Lower leg skin (tissue), 3 donors: ENCODE data around the gene GMEB2.

ENCODE experiments used
- CTCF ChIP-seq, 3 donors: fragments of 450-650 bp; IDR thresholded peaks; one replicate each; pipeline ENCODE4 v1.5.1; 2016; ENCODE audit warnings: antibody characterized with exemption in 3 of 3, mild to moderate bottlenecking in 3 of 3, moderate library complexity in 2 of 3
- POLR2A ChIP-seq, 2 donors: fragments of 450-650 bp; IDR thresholded peaks; one replicate each; pipeline ENCODE4 v1.6.1; 2016 to 2017; ENCODE audit warnings: antibody characterized with exemption in 2 of 2, mild to moderate bottlenecking in 1 of 2, moderate library complexity in 1 of 2

DNA sequence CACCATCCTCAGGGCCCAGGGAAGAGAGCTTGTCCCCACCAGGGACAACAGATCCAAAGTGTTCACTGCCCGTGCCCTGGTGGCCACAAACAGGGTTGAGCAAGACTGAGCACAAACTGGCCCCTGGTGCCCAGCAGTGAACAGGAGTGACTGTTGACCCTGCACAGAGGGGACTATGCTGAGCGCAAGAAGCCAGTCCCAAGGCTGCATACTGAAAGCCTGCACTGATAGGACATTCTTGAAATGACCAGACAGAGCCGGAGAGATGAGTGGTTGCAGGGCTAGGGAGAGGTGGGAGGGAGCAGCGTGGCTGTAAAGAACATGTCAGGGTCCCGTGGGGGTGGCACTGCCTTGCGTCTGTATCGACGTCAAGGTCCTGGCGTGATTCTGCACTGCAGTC is 75.8 kb downstream of the GMEB2 start:
- no peak for TF ChIP-seq CTCF (IDR thresholded peaks at IDR 0.05)
- no peak for TF ChIP-seq POLR2A (IDR thresholded peaks at IDR 0.05)
